Measurements from ENCODE around the gene RBBP9. TPM values are rescaled to one million over a fixed set of nuclear protein-coding genes. Genes with fewer than 3 reads are reported as not detected.
"Not testable (repeated sequence)": the region's sequence is repeated elsewhere in the genome, so short reads cannot be mapped to it uniquely, and the experiment has no call there.

RBBP9 gene
- total RNA-seq, 1 donor from 2014 or later, result 26.2 TPM

- no peak for TF ChIP-seq CTCF (IDR thresholded peaks at IDR 0.05; ENCODE audit: unreplicated experiment)
- Mint-ChIP-seq H3K36me3 (ENCODE audit: insufficient read depth) (peaks cover 12% of the 10 kb centered on the region), H3K27me3 (peaks cover 7% of the 10 kb centered on the region), H3K27ac (peak overlapping the region; percentile 100), H3K9me3 (ENCODE audit: low read depth) (no peaks in the 10 kb centered on the region), H3K4me1 (ENCODE audit: low read depth) (peaks cover 19% of the 10 kb centered on the region), H3K4me3 (ENCODE audit: low read depth) (peak overlapping the region; percentile 100)
- no peak for DNase-seq (ENCODE audit: low spot score, unreplicated experiment)
These were observed 9.7 kb upstream of the RBBP9 start for GRCh38 chr20:18506744-18507143.

- H3K4me3 Mint-ChIP-seq (ENCODE audit: low read depth), result no peak overlapping the region
- H3K27me3 Mint-ChIP-seq, result peaks cover 7% of the 10 kb centered on the region
- no peak for DNase-seq (ENCODE audit: low spot score, unreplicated experiment)
- no peak for TF ChIP-seq CTCF (IDR thresholded peaks at IDR 0.05; ENCODE audit: unreplicated experiment)
- H3K36me3 Mint-ChIP-seq (ENCODE audit: insufficient read depth), result no peaks in the 10 kb centered on the region
- no peaks in the 10 kb centered on the region for H3K9me3 Mint-ChIP-seq (ENCODE audit: low read depth)
- H3K4me1 Mint-ChIP-seq (ENCODE audit: low read depth), result peaks cover 17% of the 10 kb centered on the region
- H3K27ac Mint-ChIP-seq, result no peak overlapping the region
These were observed 7.5 kb upstream of the RBBP9 start for GRCh38 chr20:18504479-18505060.

- H3K36me3 Mint-ChIP-seq (ENCODE audit: insufficient read depth); H3K4me3 Mint-ChIP-seq (ENCODE audit: low read depth): not testable (repeated sequence)
These were observed 4.6 kb upstream of the RBBP9 start for GRCh38 chr20:18501672-18502071.

GRCh38 chr20:18497603-18498002, 578 bp upstream of the RBBP9 start:
- no peak for TF ChIP-seq CTCF (IDR thresholded peaks at IDR 0.05; ENCODE audit: unreplicated experiment)
- no peaks in the 10 kb centered on the region for H3K9me3 Mint-ChIP-seq (ENCODE audit: low read depth)
- peaks cover 3% of the 10 kb centered on the region for H3K27me3 Mint-ChIP-seq
- H3K36me3 Mint-ChIP-seq (ENCODE audit: insufficient read depth), result peaks cover 5% of the 10 kb centered on the region
- peaks cover 8% of the 10 kb centered on the region for H3K4me1 Mint-ChIP-seq (ENCODE audit: low read depth)
- peak overlapping the region; percentile 96 for H3K27ac Mint-ChIP-seq
- peak overlapping the region; percentile 99 for H3K4me3 Mint-ChIP-seq (ENCODE audit: low read depth)
- no peak for DNase-seq (ENCODE audit: low spot score, unreplicated experiment)

More at GRCh38 chr20:18501672-18502071, 4.6 kb upstream of the RBBP9 start:
- DNase-seq (ENCODE audit: low spot score, unreplicated experiment); H3K27me3 Mint-ChIP-seq; H3K27ac Mint-ChIP-seq; H3K9me3 Mint-ChIP-seq (ENCODE audit: low read depth); H3K4me1 Mint-ChIP-seq (ENCODE audit: low read depth): not testable (repeated sequence)

GRCh38 chr20:18496042-18496441, 983 bp downstream of the RBBP9 start:
- TF ChIP-seq CTCF (IDR thresholded peaks at IDR 0.05; ENCODE audit: unreplicated experiment), result no peak
- no peaks in the 10 kb centered on the region for H3K9me3 Mint-ChIP-seq (ENCODE audit: low read depth)
- DNase-seq (ENCODE audit: low spot score, unreplicated experiment), result no peak
- H3K4me3 Mint-ChIP-seq (ENCODE audit: low read depth), result peak overlapping the region; percentile 99
- H3K4me1 Mint-ChIP-seq (ENCODE audit: low read depth), result peaks cover 8% of the 10 kb centered on the region
- H3K36me3 Mint-ChIP-seq (ENCODE audit: insufficient read depth), result peaks cover 5% of the 10 kb centered on the region
- peak overlapping the region; percentile 85 for H3K27ac Mint-ChIP-seq
- no peaks in the 10 kb centered on the region for H3K27me3 Mint-ChIP-seq

GRCh38 chr20:18488301-18488700, 8.7 kb downstream of the RBBP9 start:
- H3K27me3 Mint-ChIP-seq, result no peaks in the 10 kb centered on the region
- no peak for DNase-seq (ENCODE audit: low spot score, unreplicated experiment)
- H3K4me3 Mint-ChIP-seq (ENCODE audit: low read depth), result no peak overlapping the region
- no peaks in the 10 kb centered on the region for H3K9me3 Mint-ChIP-seq (ENCODE audit: low read depth)
- H3K4me1 Mint-ChIP-seq (ENCODE audit: low read depth), result no peaks in the 10 kb centered on the region
- no peak overlapping the region for H3K27ac Mint-ChIP-seq
- TF ChIP-seq CTCF (IDR thresholded peaks at IDR 0.05; ENCODE audit: unreplicated experiment), result no peak
- H3K36me3 Mint-ChIP-seq (ENCODE audit: insufficient read depth), result peaks cover 11% of the 10 kb centered on the region
